ENCODE data around the gene CDC40.
A peak's percentile ranks its signal among the peaks of the same experiment; 100 is the strongest.
"Not testable (repeated sequence)": the region's sequence is repeated elsewhere in the genome, so short reads cannot be mapped to it uniquely, and the experiment has no call there.

The CDC40 gene

GRCh38 chr6:110201151-110201884 lies 21.1 kb downstream of the CDC40 start:
- peak; percentile 68 for DNase-seq (ENCODE audit: low spot score)

- no peak for DNase-seq (ENCODE audit: low spot score)
These were observed 27.4 kb downstream of the CDC40 start for GRCh38 chr6:110207652-110208051.

- no peak for DNase-seq (ENCODE audit: low spot score)
These were observed 31.5 kb downstream of the CDC40 start for GRCh38 chr6:110211753-110212152.

- no peak for DNase-seq (ENCODE audit: low spot score)
These were observed 34.1 kb downstream of the CDC40 start for GRCh38 chr6:110214338-110214737.

- no peak for DNase-seq (ENCODE audit: low spot score)
These were observed 35.9 kb downstream of the CDC40 start for GRCh38 chr6:110216140-110216539.

GRCh38 chr6:110217266-110217665 lies 37.0 kb downstream of the CDC40 start:
- no peak for DNase-seq (ENCODE audit: low spot score)

GRCh38 chr6:110221738-110222137 lies 41.5 kb downstream of the CDC40 start:
- no peak for DNase-seq (ENCODE audit: low spot score)

- no peak for DNase-seq (ENCODE audit: low spot score)
These were observed 46.0 kb downstream of the CDC40 start for GRCh38 chr6:110226261-110226660.

GRCh38 chr6:110232450-110232849 lies 52.2 kb downstream of the CDC40 start:
- no peak for DNase-seq (ENCODE audit: low spot score)

- DNase-seq (ENCODE audit: low spot score), result peak; percentile 57
These were observed 53.6 kb downstream of the CDC40 start for GRCh38 chr6:110233770-110234374.

- DNase-seq (ENCODE audit: low spot score), result not testable (repeated sequence)
These were observed 55.8 kb downstream of the CDC40 start for GRCh38 chr6:110236007-110236406.

GRCh38 chr6:110239526-110240274 lies 59.5 kb downstream of the CDC40 start:
- peak; percentile 82 for DNase-seq (ENCODE audit: low spot score)

- not testable (repeated sequence) for DNase-seq (ENCODE audit: low spot score)
These were observed 64.4 kb downstream of the CDC40 start for GRCh38 chr6:110244621-110245020.

GRCh38 chr6:110246378-110246777 lies 66.2 kb downstream of the CDC40 start:
- DNase-seq (ENCODE audit: low spot score), result no peak

GRCh38 chr6:110246900-110247546 lies 66.8 kb downstream of the CDC40 start:
- DNase-seq (ENCODE audit: low spot score), result no peak

- no peak for DNase-seq (ENCODE audit: low spot score)
These were observed 69.8 kb downstream of the CDC40 start for GRCh38 chr6:110250058-110250457.

GRCh38 chr6:110250838-110251237 lies 70.6 kb downstream of the CDC40 start:
- no peak for DNase-seq (ENCODE audit: low spot score)

GRCh38 chr6:110255211-110255750 lies 75.1 kb downstream of the CDC40 start:
- no peak for DNase-seq (ENCODE audit: low spot score)

- no peak for DNase-seq (ENCODE audit: low spot score)
These were observed 76.1 kb downstream of the CDC40 start for GRCh38 chr6:110256366-110256765.

- no peak for DNase-seq (ENCODE audit: low spot score)
These were observed 85.0 kb downstream of the CDC40 start for GRCh38 chr6:110265273-110265672.

- DNase-seq (ENCODE audit: low spot score), result no peak
These were observed 86.8 kb downstream of the CDC40 start for GRCh38 chr6:110266996-110267395.

GRCh38 chr6:110269623-110270022 lies 89.4 kb downstream of the CDC40 start:
- no peak for DNase-seq (ENCODE audit: low spot score)

All from hematopoietic multipotent progenitor cell treated with erythropoietin and hydrocortisone succinate and interleukin-3 and kit ligand, for 15 days (in vitro differentiated cells).